Measurements from ENCODE around the gene CD207.

The CD207 gene

DNA sequence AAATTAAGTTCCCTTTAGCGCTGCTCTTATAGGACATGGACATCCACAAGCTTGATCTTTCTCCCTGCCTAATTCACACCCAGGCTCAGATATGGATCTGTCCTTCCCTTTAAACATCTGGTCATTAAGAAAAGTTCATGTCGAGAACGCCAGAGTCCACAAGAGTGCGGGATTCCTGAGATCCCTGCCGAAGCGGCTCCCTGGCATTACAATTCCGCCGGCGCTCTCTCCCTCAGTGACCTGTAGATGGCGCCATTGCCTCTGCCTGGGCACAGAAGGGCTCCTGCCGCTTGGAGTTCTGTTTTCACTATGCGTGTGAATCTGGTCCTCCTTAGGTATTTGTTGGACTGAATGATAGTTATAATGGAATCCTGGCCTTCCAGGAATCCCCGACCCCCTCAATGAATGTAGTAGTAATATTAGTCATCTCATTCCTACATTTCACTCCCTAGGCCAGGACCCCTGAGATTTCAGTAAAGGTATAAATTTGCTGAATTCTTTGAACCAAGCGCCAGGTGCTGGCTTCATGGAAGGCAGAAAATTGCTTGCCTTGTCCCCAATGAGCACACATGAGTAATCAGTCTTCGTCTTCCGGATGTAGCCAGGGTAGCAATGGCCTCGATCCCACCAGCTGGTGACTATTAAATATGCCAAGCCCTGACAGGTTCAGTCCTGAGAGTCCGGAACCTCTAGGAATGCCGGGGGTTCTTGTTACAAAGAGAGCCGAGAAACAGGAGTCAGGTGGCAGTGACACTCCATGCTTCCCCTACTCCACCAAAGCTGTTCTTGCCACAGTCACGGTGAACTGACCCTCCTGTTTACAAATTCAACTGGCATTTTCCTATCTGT lies 26.4 kb upstream of the CD207 start:
- peak; percentile 74 for DNase-seq (ENCODE audit: low read depth)
- no peak overlapping the region for H3K4me3 ChIP-seq (ENCODE audit: low read depth, low read length)
- no peak for TF ChIP-seq POLR2A (IDR thresholded peaks at IDR 0.05; ENCODE audit: extremely low read depth, insufficient read length)
- TF ChIP-seq, protein P1, sequence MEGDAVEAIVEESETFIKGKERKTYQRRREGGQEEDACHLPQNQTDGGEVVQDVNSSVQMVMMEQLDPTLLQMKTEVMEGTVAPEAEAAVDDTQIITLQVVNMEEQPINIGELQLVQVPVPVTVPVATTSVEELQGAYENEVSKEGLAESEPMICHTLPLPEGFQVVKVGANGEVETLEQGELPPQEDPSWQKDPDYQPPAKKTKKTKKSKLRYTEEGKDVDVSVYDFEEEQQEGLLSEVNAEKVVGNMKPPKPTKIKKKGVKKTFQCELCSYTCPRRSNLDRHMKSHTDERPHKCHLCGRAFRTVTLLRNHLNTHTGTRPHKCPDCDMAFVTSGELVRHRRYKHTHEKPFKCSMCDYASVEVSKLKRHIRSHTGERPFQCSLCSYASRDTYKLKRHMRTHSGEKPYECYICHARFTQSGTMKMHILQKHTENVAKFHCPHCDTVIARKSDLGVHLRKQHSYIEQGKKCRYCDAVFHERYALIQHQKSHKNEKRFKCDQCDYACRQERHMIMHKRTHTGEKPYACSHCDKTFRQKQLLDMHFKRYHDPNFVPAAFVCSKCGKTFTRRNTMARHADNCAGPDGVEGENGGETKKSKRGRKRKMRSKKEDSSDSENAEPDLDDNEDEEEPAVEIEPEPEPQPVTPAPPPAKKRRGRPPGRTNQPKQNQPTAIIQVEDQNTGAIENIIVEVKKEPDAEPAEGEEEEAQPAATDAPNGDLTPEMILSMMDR (IDR thresholded peaks at IDR 0.05; ENCODE audit: low read depth, low read length) = peak; percentile 95

DNA sequence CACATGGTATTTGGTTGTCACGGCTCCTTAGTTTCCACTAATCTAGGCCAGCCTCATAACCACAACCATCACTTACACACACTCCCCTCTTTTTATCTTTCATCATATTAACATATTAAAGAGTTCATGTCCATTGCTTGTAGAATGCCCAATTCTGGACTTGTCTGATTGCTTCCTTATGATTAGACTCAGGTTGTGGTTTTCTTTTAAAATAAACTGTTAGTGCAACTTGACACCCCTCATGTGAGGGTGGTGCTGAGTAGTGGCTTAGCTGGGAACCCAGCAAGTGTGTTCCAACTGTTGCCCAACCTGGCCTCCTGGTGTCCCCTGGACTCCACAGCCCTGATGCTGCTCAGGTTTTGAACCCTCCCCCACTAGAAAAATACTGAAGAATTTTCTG lies 20.1 kb upstream of the CD207 start:
- H3K4me3 ChIP-seq (ENCODE audit: low read depth, low read length) = no peak overlapping the region
- TF ChIP-seq POLR2A (IDR thresholded peaks at IDR 0.05; ENCODE audit: extremely low read depth, insufficient read length) = no peak
- TF ChIP-seq, protein P1 (IDR thresholded peaks at IDR 0.05; ENCODE audit: low read depth, low read length) = no peak
- TF ChIP-seq, protein P2, sequence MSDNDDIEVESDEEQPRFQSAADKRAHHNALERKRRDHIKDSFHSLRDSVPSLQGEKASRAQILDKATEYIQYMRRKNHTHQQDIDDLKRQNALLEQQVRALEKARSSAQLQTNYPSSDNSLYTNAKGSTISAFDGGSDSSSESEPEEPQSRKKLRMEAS (IDR thresholded peaks at IDR 0.05; ENCODE audit: low read depth, low read length) = no peak
- no peak for DNase-seq (ENCODE audit: low read depth)

DNA sequence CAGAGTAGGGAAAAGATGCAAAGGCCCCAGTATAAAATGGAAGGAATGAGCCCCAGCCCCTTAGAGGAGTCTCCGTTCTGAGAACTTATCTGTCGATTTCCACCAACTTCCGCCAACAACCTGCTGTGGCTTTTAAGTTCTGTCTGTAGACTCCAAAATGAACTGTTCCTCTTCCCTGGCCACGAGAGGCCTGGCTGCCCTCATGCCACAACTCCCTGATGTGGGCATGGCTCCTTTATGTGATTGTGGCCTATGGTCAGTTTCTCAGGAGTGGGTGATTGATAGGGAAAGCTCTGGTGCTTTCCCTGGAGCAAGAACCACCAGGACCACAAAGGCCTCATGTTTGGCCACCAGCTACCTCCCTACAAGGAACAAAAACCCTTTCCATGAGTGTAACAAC lies 18.8 kb upstream of the CD207 start:
- TF ChIP-seq, protein P2 (IDR thresholded peaks at IDR 0.05; ENCODE audit: low read depth, low read length) = no peak
- TF ChIP-seq, protein P1 (IDR thresholded peaks at IDR 0.05; ENCODE audit: low read depth, low read length) = no peak
- TF ChIP-seq POLR2A (IDR thresholded peaks at IDR 0.05; ENCODE audit: extremely low read depth, insufficient read length) = no peak
- no peak for TF ChIP-seq MYC (IDR thresholded peaks at IDR 0.05; ENCODE audit: low read depth, low read length)
- DNase-seq (ENCODE audit: low read depth) = no peak
- no peak overlapping the region for H3K4me3 ChIP-seq (ENCODE audit: low read depth, low read length)

DNA sequence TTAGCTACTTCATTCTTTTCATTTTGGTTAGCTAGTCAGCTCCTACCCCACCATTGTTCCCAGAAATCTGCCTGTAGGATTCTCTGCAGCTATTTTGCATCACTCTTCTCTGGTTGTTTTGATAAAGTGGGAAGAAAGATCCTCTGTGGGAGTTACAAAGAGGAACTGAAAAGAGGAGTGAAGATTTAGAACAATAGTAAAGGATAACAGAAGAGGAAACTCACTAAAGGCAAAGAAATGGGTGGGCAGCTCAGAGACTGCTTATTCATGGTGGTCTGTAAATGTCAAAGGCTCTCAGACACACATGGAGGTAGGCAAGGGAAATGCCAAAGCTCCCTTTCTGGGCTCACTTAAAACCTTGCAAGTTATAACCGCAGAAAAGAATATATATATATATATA lies 17.2 kb upstream of the CD207 start:
- H3K4me3 ChIP-seq (ENCODE audit: low read depth, low read length) = no peak overlapping the region
- TF ChIP-seq MYC (IDR thresholded peaks at IDR 0.05; ENCODE audit: low read depth, low read length) (no peak), POLR2A (IDR thresholded peaks at IDR 0.05; ENCODE audit: extremely low read depth, insufficient read length) (no peak)
- TF ChIP-seq, protein P1 (IDR thresholded peaks at IDR 0.05; ENCODE audit: low read depth, low read length) = no peak
- TF ChIP-seq, protein P2 (IDR thresholded peaks at IDR 0.05; ENCODE audit: low read depth, low read length) = no peak
- peak; percentile 29 for DNase-seq (ENCODE audit: low read depth)

DNA sequence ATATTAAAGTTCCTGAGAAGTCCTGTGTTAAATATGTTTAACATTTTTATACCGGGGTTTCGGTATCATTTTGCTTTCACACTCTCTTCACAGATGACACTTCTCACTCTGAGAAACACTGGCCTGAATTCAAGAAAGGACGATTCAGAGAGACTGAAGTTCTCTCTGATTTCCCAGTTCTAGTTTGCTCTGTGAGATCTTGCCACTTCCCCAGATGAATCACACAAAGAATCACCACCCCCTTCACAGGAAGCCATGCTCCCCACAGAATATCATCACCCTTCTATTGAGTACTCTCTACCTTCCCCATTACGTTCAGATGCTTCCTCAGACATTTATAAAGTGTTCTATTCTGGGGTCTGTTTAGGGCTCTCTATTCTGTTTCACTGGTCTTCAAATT lies 16.1 kb upstream of the CD207 start:
- peak; percentile 75 for DNase-seq (ENCODE audit: low read depth)
- TF ChIP-seq MYC (IDR thresholded peaks at IDR 0.05; ENCODE audit: low read depth, low read length) (no peak), POLR2A (IDR thresholded peaks at IDR 0.05; ENCODE audit: extremely low read depth, insufficient read length) (no peak)
- TF ChIP-seq, protein P1 (IDR thresholded peaks at IDR 0.05; ENCODE audit: low read depth, low read length) = no peak
- TF ChIP-seq, protein P2 (IDR thresholded peaks at IDR 0.05; ENCODE audit: low read depth, low read length) = no peak
- no peak overlapping the region for H3K4me3 ChIP-seq (ENCODE audit: low read depth, low read length)
